Psoas muscle (tissue), 8 donors: ENCODE measurements around the gene DPP10. TPM values are rescaled to one million over a fixed set of nuclear protein-coding genes. Genes with fewer than 3 reads are reported as not detected.

Source experiments
- ATAC-seq, 4 donors: fragments of 200-7000 bp; cut with Tn5 transposase; one replicate each; pipeline ENCODE4 v1.9.1; 2020; ENCODE audit warnings: moderate library complexity in 3 of 4, mild to moderate bottlenecking in 2 of 4
- DNase-seq, 2 donors: peaks; one replicate each; pipeline ENCODE4 v3.0.0-alpha.2; 2020
- H3K27ac ChIP-seq: fragments of 200-600 bp; one replicate; pipeline ENCODE4 v1.8.0; 2022
- H3K27me3 ChIP-seq, 3 donors: fragments of 200-600 bp in 1 of 3; one replicate each; pipeline versions ENCODE4 v1.6.1 to v1.8.0; 2013 to 2022; ENCODE audit warnings: low read length in 2 of 3, mild to moderate bottlenecking in 2 of 3, moderate library complexity in 1 of 3; ENCODE audit not compliant: insufficient read depth in 3 of 3
- H3K36me3 ChIP-seq, 2 donors: fragments of 200-600 bp in 1 of 2; one replicate each; pipeline versions ENCODE4 v1.6.1 to v1.8.0; 2013 to 2022; ENCODE audit warnings: low read depth in 1 of 2, mild to moderate bottlenecking in 1 of 2, moderate library complexity in 1 of 2; ENCODE audit not compliant: insufficient read depth in 1 of 2
- H3K4me1 ChIP-seq: fragments of 200-600 bp; one replicate; pipeline ENCODE4 v1.8.0; 2022
- H3K4me3 ChIP-seq: fragments of 200-600 bp; one replicate; pipeline ENCODE4 v1.8.0; 2022; ENCODE audit warnings: mild to moderate bottlenecking
- H3K9me3 ChIP-seq: fragments of 200-600 bp; one replicate; pipeline ENCODE4 v1.8.0; 2022
- CTCF ChIP-seq: fragments of 200-600 bp; IDR thresholded peaks from one replicate; pipeline ENCODE4 v1.8.0; 2022; ENCODE audit warnings: antibody characterized with exemption
- WGBS, 3 donors: extraction: QIAGEN DNeasy Blood & Tissue Kit; methylation state at CpG; one replicate each; pipeline versions ENCODE4 v1.1.6 to v1.1.7; 2013; 5-methylcytosine and 5-hydroxymethylcytosine counted together
- intact Hi-C, 2 donors: fragments of 100-400 bp; cut with DNase I; formaldehyde crosslinking; loops; one replicate each; pipeline versions ENCODE4 v1.11.0 to v1.14.2; 2022
- polyA plus RNA-seq, 3 donors: library from polyadenylated mRNA; stranded (reverse); fragments of 200-250 nt; gene quantifications; one replicate each; pipeline ENCODE4 v1.2.3, GENCODE V29; 2013
- total RNA-seq, 4 donors: library from RNA; stranded (reverse); fragmentation: NEBNext Ultra II Directional in 2 of 4; extraction: Animal tissue kit (Norgen Biotek cat#: 25700) in 2 of 4; gene quantifications; one replicate each; pipeline versions ENCODE4 v1.2.1 to v1.2.4, GENCODE V29; 2021 to 2023
- donor health status: healthy with polysubstance abuse.
- donor health status: DM: no; HTN: no; CAD: no; lungs with moderate emphysema.
- donor health status: Bipolar disorder and iron deficiency.
- donor health status: healthy.
- donor health status: DM: yes; HTN: yes; CAD: no.
- donor health status: DM: no; HTN: no; CAD: no.
- donor health status: DM: no; HTN: no; CAD: no.
- donor health status: DM: yes; HTN: yes; CAD: no.

DPP10 gene
- total and polyA plus RNA-seq, 7 donors = 0.01 to 0.11 TPM; not detected in 5

GRCh38 chr2:115505331-115505730, 1062.9 kb downstream of the DPP10 start:
- no peaks in the 10 kb centered on the region for H3K4me1 ChIP-seq
- intact Hi-C loops = no loop called here
- H3K9me3 ChIP-seq = no peaks in the 10 kb centered on the region
- no peak for ATAC-seq
- H3K4me3 ChIP-seq = no peak overlapping the region
- TF ChIP-seq CTCF = no peak
- H3K36me3 ChIP-seq = no peaks in the 10 kb centered on the region
- 22 to 26% (median 24%) methylated on average over 3 of the region's 3 CpGs for WGBS, 3 donors
- DNase-seq = no peak
- H3K27me3 ChIP-seq = no peaks in the 10 kb centered on the region
- H3K27ac ChIP-seq = no peak overlapping the region

GRCh38 chr2:115520727-115521126, 1078.3 kb downstream of the DPP10 start:
- TF ChIP-seq CTCF = no peak
- Histone ChIP-seq H3K27ac (no peak overlapping the region), H3K4me1 (no peaks in the 10 kb centered on the region), H3K9me3 (no peaks in the 10 kb centered on the region), H3K36me3 (no peaks in the 10 kb centered on the region), H3K4me3 (no peak overlapping the region), H3K27me3 (no peaks in the 10 kb centered on the region)
- ATAC-seq (no peak), DNase-seq (no peak)
- intact Hi-C loops = no loop called here
- 54 to 64% (median 58%) methylated on average over 3 of the region's 3 CpGs for WGBS, 3 donors

GRCh38 chr2:115524452-115524851, 1082.0 kb downstream of the DPP10 start:
- Histone ChIP-seq H3K4me3 (no peak overlapping the region), H3K27me3 (no peaks in the 10 kb centered on the region), H3K4me1 (no peaks in the 10 kb centered on the region), H3K9me3 (no peaks in the 10 kb centered on the region), H3K27ac (no peak overlapping the region), H3K36me3 (no peaks in the 10 kb centered on the region)
- ATAC-seq = no peak
- no peak for TF ChIP-seq CTCF
- intact Hi-C loops = no loop called here
- DNase-seq = no peak
- WGBS, 3 donors = 57 to 63% (median 61%) methylated on average over 4 of the region's 4 CpGs

DNA sequence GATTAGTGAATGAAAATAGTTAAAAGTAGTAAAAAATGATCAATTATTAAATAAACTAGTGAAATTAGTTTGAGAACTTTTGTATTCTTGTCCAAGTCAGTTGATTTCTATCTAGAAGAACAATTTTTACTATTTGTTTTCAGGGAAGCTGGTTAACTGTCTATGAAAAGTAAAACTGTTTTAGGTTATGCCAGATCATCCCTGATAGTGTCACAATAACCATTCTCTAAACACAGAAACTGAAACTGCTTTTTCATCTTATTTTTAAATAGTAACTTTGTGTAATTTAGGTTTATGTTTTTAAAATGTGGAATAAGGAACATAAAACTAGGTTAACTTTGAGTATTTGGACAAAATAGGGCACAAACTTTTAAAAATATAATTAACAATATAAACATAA, 1087.2 kb downstream of the DPP10 start:
- no peaks in the 10 kb centered on the region for H3K27me3 ChIP-seq
- H3K4me3 ChIP-seq = no peak overlapping the region
- no peak overlapping the region for H3K27ac ChIP-seq
- H3K9me3 ChIP-seq = no peaks in the 10 kb centered on the region
- no peaks in the 10 kb centered on the region for H3K36me3 ChIP-seq
- H3K4me1 ChIP-seq = no peaks in the 10 kb centered on the region
- TF ChIP-seq CTCF = no peak
- ATAC-seq = no peak
- no peak for DNase-seq
- intact Hi-C loops = no loop called here

DNA sequence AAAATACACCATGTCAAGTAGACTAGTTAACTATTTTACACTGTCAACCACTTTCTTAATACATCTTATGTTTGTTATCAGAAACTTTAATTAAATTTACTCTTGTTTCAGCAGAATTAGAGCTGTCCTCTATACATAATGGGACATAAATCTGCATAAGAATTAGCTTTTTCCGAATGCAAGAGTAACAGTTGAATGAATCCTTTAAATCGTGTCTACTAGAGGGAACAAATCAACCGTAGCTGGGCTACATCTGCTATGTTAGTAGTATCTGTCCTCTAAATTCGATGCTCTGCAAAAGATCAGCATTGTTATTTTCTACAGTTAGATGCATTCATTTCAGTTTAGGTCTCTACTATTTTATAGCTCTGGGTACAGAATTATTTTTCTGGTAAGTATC, 1090.6 kb downstream of the DPP10 start:
- WGBS, 3 donors = 68 to 69% (median 68%) methylated on average over 4 of the region's 4 CpGs
- no peaks in the 10 kb centered on the region for H3K27me3 ChIP-seq
- no peaks in the 10 kb centered on the region for H3K4me1 ChIP-seq
- intact Hi-C loops = no loop called here
- H3K4me3 ChIP-seq = no peak overlapping the region
- ATAC-seq (no peak), DNase-seq (no peak)
- no peaks in the 10 kb centered on the region for H3K9me3 ChIP-seq
- H3K36me3 ChIP-seq = no peaks in the 10 kb centered on the region
- no peak for TF ChIP-seq CTCF
- H3K27ac ChIP-seq = no peak overlapping the region
